GM19240 (cell line): ENCODE results near the gene ALS2CL.
"Not testable (repeated sequence)": the region's sequence is repeated elsewhere in the genome, so short reads cannot be mapped to it uniquely, and the experiment has no call there.

Experiments
- DNase-seq: peaks from one replicate; pipeline ENCODE4 v3.0.0; 2011; ENCODE audit warnings: low spot score; ENCODE audit not compliant: insufficient read length

The ALS2CL gene

GRCh38 chr3:46705022-46705530 lies 11.6 kb upstream of the ALS2CL start:
- peak; percentile 82 for DNase-seq

- DNase-seq: not testable (repeated sequence)
These were observed 10.9 kb upstream of the ALS2CL start for GRCh38 chr3:46704346-46704745.

GRCh38 chr3:46703013-46703520 lies 9.6 kb upstream of the ALS2CL start:
- DNase-seq: no peak

- no peak for DNase-seq
These were observed 8.9 kb upstream of the ALS2CL start for GRCh38 chr3:46702246-46703012.

GRCh38 chr3:46701181-46701939 lies 7.9 kb upstream of the ALS2CL start, which contains the start of gene TMIE:
Gene TMIE, plus strand, starts transcription at chr3:46701392. Its CDS starts 96 bp downstream, at chr3:46701488.
- DNase-seq: no peak

- DNase-seq: no peak
These were observed 7.3 kb upstream of the ALS2CL start for GRCh38 chr3:46700772-46701171.

GRCh38 chr3:46699676-46700523 lies 6.4 kb upstream of the ALS2CL start:
- no peak for DNase-seq

- no peak for DNase-seq
These were observed 2.7 kb upstream of the ALS2CL start for GRCh38 chr3:46695962-46696894.

GRCh38 chr3:46695177-46695961 lies 1.9 kb upstream of the ALS2CL start:
- DNase-seq: no peak

- DNase-seq: no peak
These were observed 1.0 kb upstream of the ALS2CL start for GRCh38 chr3:46694520-46694919.

- DNase-seq: no peak
These were observed 380 bp upstream of the ALS2CL start for GRCh38 chr3:46693892-46694226.

- no peak for DNase-seq
These were observed 901 bp downstream of the ALS2CL start for GRCh38 chr3:46692566-46692990.

GRCh38 chr3:46690798-46691197 lies 2.7 kb downstream of the ALS2CL start:
- DNase-seq: no peak

- DNase-seq: no peak
These were observed 8.0 kb downstream of the ALS2CL start for GRCh38 chr3:46685446-46685845.

GRCh38 chr3:46684891-46685290 lies 8.6 kb downstream of the ALS2CL start:
- DNase-seq: no peak

- no peak for DNase-seq
These were observed 10.5 kb downstream of the ALS2CL start for GRCh38 chr3:46682974-46683373.

- DNase-seq: no peak
These were observed 11.5 kb downstream of the ALS2CL start for GRCh38 chr3:46681856-46682540.

GRCh38 chr3:46681387-46681786 lies 12.1 kb downstream of the ALS2CL start:
- DNase-seq: no peak

GRCh38 chr3:46680298-46680826 lies 13.1 kb downstream of the ALS2CL start:
- DNase-seq: no peak
